Right lobe of liver (tissue), 4 donors: ENCODE measurements around the gene HSF2BP.

Experiments used
- CTCF ChIP-seq, 4 donors: fragments of 200-600 bp in 3 of 4; fragments of 450-650 bp in 1 of 4; IDR thresholded peaks; one replicate each; pipeline versions ENCODE4 v1.5.1 to v1.8.0; 2016 to 2022; ENCODE audit warnings: antibody characterized with exemption in 4 of 4, mild to moderate bottlenecking in 2 of 4
- POLR2A ChIP-seq: fragments of 450-650 bp; IDR thresholded peaks from one replicate; pipeline ENCODE4 v1.6.1; 2017; ENCODE audit warnings: antibody characterized with exemption, mild to moderate bottlenecking
- donor health status: DM: no; HTN: no; CAD: no.
- donor health status: DM: no; HTN: no; CAD: no.
- donor health status: DM: no; HTN: yes; CAD: no.

- TF ChIP-seq POLR2A (peak; percentile 88), CTCF (IDR thresholded peaks at IDR 0.05) (peak in 2 of 4 donors; percentile 9 to 12)
Measured at GRCh38 chr21:43659136-43660000, at the start of gene HSF2BP, which contains the start of gene RRP1B.
